Thymus (tissue), 11 donors: ENCODE results near the gene CAMTA1. TPM values are rescaled to one million over a fixed set of nuclear protein-coding genes. Genes with fewer than 3 reads are reported as not detected.

Experiments used
- DNase-seq, 9 donors: peaks; one replicate each; pipeline ENCODE4 v3.0.0-alpha.2; 2013; ENCODE audit warnings: low spot score in 9 of 9, low read depth in 6 of 9, missing footprints in 1 of 9
- H3K27ac ChIP-seq, 2 donors: one replicate each; pipeline ENCODE4 v1.5.1; 2013; ENCODE audit warnings: control low read depth in 1 of 2, low read depth in 1 of 2, low read length in 1 of 2, mild to moderate bottlenecking in 1 of 2, moderate library complexity in 1 of 2
- H3K27me3 ChIP-seq, 2 donors: one replicate each; pipeline ENCODE4 v1.5.1; 2013; ENCODE audit warnings: low read length in 1 of 2; ENCODE audit not compliant: control insufficient read depth in 2 of 2, insufficient read depth in 1 of 2
- H3K36me3 ChIP-seq, 2 donors: one replicate each; pipeline ENCODE4 v1.5.1; 2013; ENCODE audit warnings: low read length in 1 of 2, mild to moderate bottlenecking in 1 of 2, moderate library complexity in 1 of 2; ENCODE audit not compliant: control insufficient read depth in 2 of 2, insufficient read depth in 2 of 2
- H3K4me1 ChIP-seq, 2 donors: one replicate each; pipeline ENCODE4 v1.5.1; 2013; ENCODE audit warnings: low read length in 2 of 2; ENCODE audit not compliant: control insufficient read depth in 2 of 2, insufficient read depth in 2 of 2
- H3K4me3 ChIP-seq, 2 donors: one replicate each; pipeline ENCODE4 v1.5.1; 2013; ENCODE audit warnings: low read length in 2 of 2, control low read depth in 1 of 2, mild to moderate bottlenecking in 1 of 2
- H3K9me3 ChIP-seq, 2 donors: one replicate each; pipeline ENCODE4 v1.5.1; 2013; ENCODE audit warnings: low read length in 1 of 2, mild to moderate bottlenecking in 1 of 2; ENCODE audit not compliant: control insufficient read depth in 2 of 2, insufficient read depth in 1 of 2
- WGBS: extraction: QIAGEN DNeasy Blood & Tissue Kit; methylation state at CpG from one replicate; pipeline ENCODE4 v1.1.7; 2013; 5-methylcytosine and 5-hydroxymethylcytosine counted together
- polyA plus RNA-seq: library from polyadenylated mRNA; stranded (reverse); fragments of 200-250 nt; gene quantifications from one replicate; pipeline ENCODE4 v1.2.3, GENCODE V29; 2013
- total RNA-seq: library from RNA; stranded (reverse); fragments of 120-200 nt; gene quantifications from one replicate; pipeline ENCODE4 v1.2.4, GENCODE V29; 2013
- donor health status: healthy.

CAMTA1 gene
- total and polyA plus RNA-seq, 2 donors, result 32.0 to 158 TPM

DNA sequence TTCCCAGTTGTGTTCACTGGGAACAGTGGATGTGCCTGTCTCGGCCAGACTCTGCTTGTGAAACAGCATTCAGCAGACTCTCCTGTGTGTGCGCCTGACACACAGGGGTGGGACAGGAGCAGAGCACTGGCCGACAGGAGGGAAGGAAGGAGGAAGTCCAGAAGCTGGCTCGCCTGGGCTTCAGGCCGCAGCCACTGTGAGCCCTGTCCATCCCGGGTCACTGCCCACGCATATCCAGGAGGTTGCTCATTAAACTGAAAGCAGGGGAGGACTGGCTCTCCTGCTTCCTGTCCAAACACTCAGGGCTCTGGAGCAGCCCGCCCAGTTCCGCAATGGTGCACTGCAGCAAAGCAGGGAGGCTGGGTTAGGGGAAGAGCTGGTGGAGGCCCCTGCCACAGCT, 767.1 kb downstream of the CAMTA1 start:
- Histone ChIP-seq H3K4me1 (no peaks in the 10 kb centered on the region), H3K4me3 (no peak overlapping the region), H3K27me3 (no peaks in the 10 kb centered on the region), H3K9me3 (no peaks in the 10 kb centered on the region), H3K36me3 (no peaks in the 10 kb centered on the region), H3K27ac (no peak overlapping the region)
- WGBS, result 88% methylated on average over 9 of the region's 9 CpGs
- DNase-seq, result no peak

DNA sequence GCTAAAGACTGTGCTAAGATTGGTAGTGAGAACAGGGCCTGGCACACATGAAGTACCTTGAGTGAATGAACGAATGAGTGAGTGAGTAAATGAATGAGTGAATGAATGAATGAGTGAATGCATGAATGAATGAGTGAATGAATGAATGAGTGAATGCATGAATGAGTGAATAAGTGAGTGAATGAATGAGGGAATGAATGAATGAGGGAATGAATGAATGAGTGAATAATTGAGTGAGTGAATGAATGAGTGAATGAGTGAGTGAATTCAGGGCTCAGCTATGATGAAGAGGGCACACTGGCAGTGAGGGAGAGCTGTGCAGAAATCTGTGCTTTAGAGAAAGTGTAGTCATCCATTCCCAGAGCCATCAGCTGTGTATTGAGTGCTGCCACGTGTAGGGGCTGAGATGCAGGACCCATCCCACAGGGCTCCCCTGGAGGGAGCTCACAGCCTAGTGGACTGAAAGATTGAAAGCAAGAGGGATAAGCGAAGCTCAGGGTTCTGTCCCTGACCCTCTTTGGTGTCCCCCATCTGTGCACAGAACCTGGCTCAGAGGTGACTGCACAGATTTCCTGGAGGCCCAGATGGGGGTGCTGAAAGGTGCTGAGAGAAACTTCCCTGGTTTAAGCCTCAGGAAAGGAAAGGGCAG, 767.9 kb downstream of the CAMTA1 start:
- no peaks in the 10 kb centered on the region for H3K36me3 ChIP-seq
- WGBS, result 85% methylated on average over 3 of the region's 3 CpGs
- no peak for DNase-seq

GRCh38 chr1:7554385-7555235, 769.4 kb downstream of the CAMTA1 start:
- 58% methylated on average over 8 of the region's 8 CpGs for WGBS
- H3K27ac ChIP-seq, result no peak overlapping the region
- H3K9me3 ChIP-seq, result no peaks in the 10 kb centered on the region
- DNase-seq, result no peak
- no peaks in the 10 kb centered on the region for H3K4me1 ChIP-seq
- H3K27me3 ChIP-seq, result no peaks in the 10 kb centered on the region
- H3K4me3 ChIP-seq, result no peak overlapping the region
- H3K36me3 ChIP-seq, result no peaks in the 10 kb centered on the region

More for the DNA sequence above, 767.9 kb downstream of the CAMTA1 start:
- no peaks in the 10 kb centered on the region for H3K9me3 ChIP-seq
- H3K4me1 ChIP-seq, result no peaks in the 10 kb centered on the region
- no peak overlapping the region for H3K27ac ChIP-seq
- H3K27me3 ChIP-seq, result no peaks in the 10 kb centered on the region
- no peak overlapping the region for H3K4me3 ChIP-seq

DNA sequence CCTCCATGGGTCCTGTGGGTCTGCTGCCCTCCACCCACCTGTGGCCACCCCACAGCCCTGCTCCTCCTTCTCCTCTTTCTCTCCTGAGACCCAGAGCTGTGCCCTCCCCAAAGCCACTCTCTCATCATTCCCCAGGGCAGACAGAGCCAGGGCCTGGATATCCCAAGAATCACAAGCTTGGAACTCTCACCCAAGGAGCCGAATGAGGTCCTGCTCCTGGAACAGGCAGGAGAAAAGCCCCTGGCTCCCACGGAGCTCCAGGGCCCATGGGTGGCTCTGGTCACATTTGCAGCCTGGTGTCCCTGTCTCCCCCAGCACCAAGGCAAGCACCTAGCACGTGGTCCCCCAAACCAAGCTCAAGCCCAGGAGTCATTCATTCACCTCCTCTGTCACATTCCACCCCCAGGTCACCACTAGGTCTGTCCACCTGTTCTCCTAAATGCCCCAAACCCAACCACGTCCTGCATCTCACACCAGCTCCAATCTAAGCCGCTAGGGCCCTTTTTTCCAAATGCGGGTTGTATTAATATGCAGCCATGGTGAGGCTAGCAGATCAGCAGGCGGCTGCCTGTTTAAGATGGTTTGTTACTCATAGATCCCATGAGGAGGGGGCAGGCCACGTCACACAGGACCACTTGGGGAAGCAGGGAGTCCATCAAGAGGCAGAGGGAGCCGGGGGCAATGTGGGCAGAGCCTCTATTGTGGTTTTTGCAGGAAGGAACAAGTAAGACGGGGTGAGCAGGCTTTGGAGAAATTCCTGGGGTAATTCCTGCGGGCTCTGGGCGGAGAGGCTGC, 770.3 kb downstream of the CAMTA1 start:
- 59% methylated on average over 12 of the region's 12 CpGs for WGBS
- no peak overlapping the region for H3K4me3 ChIP-seq
- no peak overlapping the region for H3K27ac ChIP-seq
- H3K4me1 ChIP-seq, result no peaks in the 10 kb centered on the region
- H3K9me3 ChIP-seq, result no peaks in the 10 kb centered on the region
- no peaks in the 10 kb centered on the region for H3K27me3 ChIP-seq
- DNase-seq, result no peak
- no peaks in the 10 kb centered on the region for H3K36me3 ChIP-seq

DNA sequence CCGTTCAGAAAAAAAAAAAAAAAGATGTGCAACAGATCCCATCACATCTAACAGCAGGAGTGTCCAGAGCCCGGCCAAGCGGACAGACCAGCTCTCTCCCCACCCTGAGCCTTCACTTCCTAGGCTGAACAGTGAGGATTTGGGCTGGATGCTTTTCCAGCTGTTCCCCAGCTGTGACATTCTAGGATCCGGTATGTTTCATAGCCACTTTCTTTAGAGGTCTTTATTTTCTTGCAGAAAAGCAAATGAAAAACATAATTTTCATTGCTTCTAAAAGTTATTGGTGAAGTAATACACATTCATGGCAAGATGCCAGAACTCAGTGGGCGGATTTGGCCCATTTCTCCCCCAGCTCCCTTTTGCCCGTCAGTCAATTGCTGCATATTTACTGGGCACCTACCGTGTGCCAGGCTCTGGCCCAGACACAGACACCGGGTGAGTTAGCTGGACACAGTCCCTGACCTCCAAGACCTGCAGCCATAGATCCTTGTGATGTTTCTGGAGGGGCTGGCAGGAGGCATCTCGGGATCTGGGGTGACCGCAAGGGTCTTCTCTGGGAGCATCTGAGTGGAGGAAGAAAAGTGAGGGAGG, 772.1 kb downstream of the CAMTA1 start:
- no peaks in the 10 kb centered on the region for H3K4me1 ChIP-seq
- H3K36me3 ChIP-seq, result no peaks in the 10 kb centered on the region
- no peaks in the 10 kb centered on the region for H3K27me3 ChIP-seq
- no peak overlapping the region for H3K4me3 ChIP-seq
- WGBS, result 93% methylated on average over 10 of the region's 10 CpGs
- H3K27ac ChIP-seq, result no peak overlapping the region
- DNase-seq, result no peak
- H3K9me3 ChIP-seq, result no peaks in the 10 kb centered on the region

DNA sequence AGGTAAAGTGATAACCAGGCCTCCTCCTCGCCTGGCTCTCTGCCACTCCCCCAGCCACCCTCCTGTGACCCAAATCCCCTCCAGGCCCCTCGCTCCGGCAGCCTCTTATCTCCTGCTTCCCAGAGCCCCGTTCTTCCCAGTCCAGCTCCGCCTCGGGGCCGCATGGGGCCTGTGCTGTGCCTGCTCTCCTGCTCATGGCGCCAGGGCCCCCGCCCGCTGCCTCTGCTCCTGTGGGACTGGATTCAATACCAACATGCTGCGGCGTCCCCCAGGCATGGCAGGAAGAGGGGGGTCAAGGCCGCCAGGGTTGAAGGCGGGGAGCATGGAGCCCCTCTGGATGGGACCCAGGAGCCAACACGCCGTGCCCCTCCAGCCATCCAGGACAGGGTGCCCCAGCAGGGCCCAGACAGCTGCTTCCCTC, 772.8 kb downstream of the CAMTA1 start:
- 91% methylated on average over 16 of the region's 16 CpGs for WGBS

DNA sequence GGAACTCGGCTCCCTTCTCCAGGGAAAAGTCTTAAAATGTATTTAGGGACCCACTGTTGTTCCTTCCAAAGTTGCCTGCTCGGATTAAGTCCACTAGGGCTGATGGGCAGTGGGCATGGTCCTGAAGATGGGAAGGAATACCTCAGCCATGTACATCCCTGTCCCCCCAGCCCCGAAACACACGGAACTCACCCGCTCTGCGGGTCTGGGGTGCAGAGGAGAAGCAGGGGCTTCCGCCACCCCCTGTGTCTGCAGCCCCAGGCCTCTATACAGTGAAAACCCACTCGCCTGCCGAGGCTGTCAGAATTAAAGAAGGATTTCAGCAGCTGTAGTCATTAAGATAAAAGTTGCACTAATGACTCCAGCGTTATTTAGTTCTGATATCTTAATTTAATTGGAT, 773.2 kb downstream of the CAMTA1 start:
- H3K27me3 ChIP-seq, result no peaks in the 10 kb centered on the region
- no peak overlapping the region for H3K4me3 ChIP-seq
- WGBS, result 93% methylated on average over 10 of the region's 10 CpGs
- no peaks in the 10 kb centered on the region for H3K4me1 ChIP-seq
- no peaks in the 10 kb centered on the region for H3K36me3 ChIP-seq
- H3K27ac ChIP-seq, result no peak overlapping the region
- no peaks in the 10 kb centered on the region for H3K9me3 ChIP-seq
- no peak for DNase-seq

More for the DNA sequence above, 772.8 kb downstream of the CAMTA1 start:
- H3K27me3 ChIP-seq, result no peaks in the 10 kb centered on the region
- H3K9me3 ChIP-seq, result no peaks in the 10 kb centered on the region
- H3K4me3 ChIP-seq, result no peak overlapping the region
- H3K36me3 ChIP-seq, result no peaks in the 10 kb centered on the region
- H3K4me1 ChIP-seq, result no peaks in the 10 kb centered on the region
- no peak for DNase-seq
- no peak overlapping the region for H3K27ac ChIP-seq

GRCh38 chr1:7558921-7559869, 773.9 kb downstream of the CAMTA1 start:
- Histone ChIP-seq H3K27ac (no peak overlapping the region), H3K9me3 (no peaks in the 10 kb centered on the region), H3K4me1 (no peaks in the 10 kb centered on the region), H3K36me3 (no peaks in the 10 kb centered on the region), H3K4me3 (no peak overlapping the region), H3K27me3 (no peaks in the 10 kb centered on the region)
- no peak for DNase-seq
- WGBS, result 95% methylated on average over 24 of the region's 24 CpGs
